NCI-H2227 treated with DMSO at 0.1 percent for 48 hours (cell line): Measurements from ENCODE around the gene UNC79.
"Not testable (repeated sequence)": the region's sequence is repeated elsewhere in the genome, so short reads cannot be mapped to it uniquely, and the experiment has no call there.

Experiments
- DNase-seq: peaks from one replicate; lab custom pipeline; 2025; lab: John Stamatoyannopoulos, UW

UNC79 gene

GRCh38 chr14:93493622-93494021 is 62.9 kb downstream of the UNC79 start:
- not testable (repeated sequence) for DNase-seq

- DNase-seq, result no peak
These were observed 66.4 kb downstream of the UNC79 start for GRCh38 chr14:93496856-93497741.

- DNase-seq, result no peak
These were observed 79.3 kb downstream of the UNC79 start for GRCh38 chr14:93510056-93510455.

- no peak for DNase-seq
These were observed 80.3 kb downstream of the UNC79 start for GRCh38 chr14:93511001-93511400.

- DNase-seq, result no peak
These were observed 89.4 kb downstream of the UNC79 start for GRCh38 chr14:93520053-93520607.

- no peak for DNase-seq
These were observed 91.5 kb downstream of the UNC79 start for GRCh38 chr14:93522221-93522620.

GRCh38 chr14:93525216-93525615 is 94.5 kb downstream of the UNC79 start:
- not testable (repeated sequence) for DNase-seq

GRCh38 chr14:93525696-93526451 is 95.1 kb downstream of the UNC79 start:
- no peak for DNase-seq

GRCh38 chr14:93527203-93527607 is 96.5 kb downstream of the UNC79 start:
- DNase-seq, result no peak

- DNase-seq, result no peak
These were observed 98.3 kb downstream of the UNC79 start for GRCh38 chr14:93528884-93529558.

- no peak for DNase-seq
These were observed 100.9 kb downstream of the UNC79 start for GRCh38 chr14:93531644-93532043.

GRCh38 chr14:93532541-93532940 is 101.8 kb downstream of the UNC79 start:
- DNase-seq, result no peak

- no peak for DNase-seq
These were observed 102.7 kb downstream of the UNC79 start for GRCh38 chr14:93533437-93533836.

GRCh38 chr14:93533842-93534241 is 103.1 kb downstream of the UNC79 start:
- no peak for DNase-seq

GRCh38 chr14:93535537-93535936 is 104.8 kb downstream of the UNC79 start:
- no peak for DNase-seq

- DNase-seq, result no peak
These were observed 106.2 kb downstream of the UNC79 start for GRCh38 chr14:93536945-93537344.

- DNase-seq, result peak; percentile 15
These were observed 107.2 kb downstream of the UNC79 start for GRCh38 chr14:93537951-93538350.

- DNase-seq, result peak; percentile 7
These were observed 107.7 kb downstream of the UNC79 start for GRCh38 chr14:93538413-93538812.

GRCh38 chr14:93540235-93540634 is 109.5 kb downstream of the UNC79 start:
- DNase-seq, result no peak

GRCh38 chr14:93543766-93544165 is 113.0 kb downstream of the UNC79 start:
- DNase-seq, result no peak

GRCh38 chr14:93544212-93544611 is 113.5 kb downstream of the UNC79 start:
- DNase-seq, result no peak

GRCh38 chr14:93546642-93547041 is 115.9 kb downstream of the UNC79 start:
- no peak for DNase-seq
